ENCODE measurements around the gene MLLT10.

MLLT10 gene

GRCh38 chr10:21503542-21503941 is 30.5 kb upstream of the MLLT10 start:
- no peak overlapping the region for H3K56ac ChIP-seq (ENCODE audit: low read length)
- no peak overlapping the region for H3K23ac ChIP-seq (ENCODE audit: low read length)
- H2AK5ac ChIP-seq (ENCODE audit: low read length), result no peak overlapping the region
- H3K4me3 ChIP-seq (ENCODE audit: low read length), result no peak overlapping the region
- H3K4ac ChIP-seq (ENCODE audit: low read depth, low read length), result no peak overlapping the region
- H3K4me1 ChIP-seq (ENCODE audit: control insufficient read depth, low read depth, low read length), result peaks cover 33% of the 10 kb centered on the region
- no peaks in the 10 kb centered on the region for H3K79me1 ChIP-seq (ENCODE audit: low read length)
- no peaks in the 10 kb centered on the region for H3K79me2 ChIP-seq (ENCODE audit: control insufficient read depth, insufficient read depth, low read length)
- WGBS (ENCODE audit: extremely low coverage, insufficient coverage, low lambda C conversion rate), result no CpG with 5 or more reads among the region's 1 CpG
- no peak overlapping the region for H3K27ac ChIP-seq (ENCODE audit: low read depth, low read length)
- no peak overlapping the region for H3K9ac ChIP-seq (ENCODE audit: low read length)
- no peak overlapping the region for H2BK120ac ChIP-seq (ENCODE audit: low read depth, low read length)
- H3K18ac ChIP-seq (ENCODE audit: low read length), result no peak overlapping the region
- H2BK5ac ChIP-seq (ENCODE audit: low read length), result no peak overlapping the region
- no peak for DNase-seq
- no peak overlapping the region for H4K5ac ChIP-seq (ENCODE audit: low read length)
- no peaks in the 10 kb centered on the region for H3K36me3 ChIP-seq (ENCODE audit: control insufficient read depth, insufficient read depth, low read length)
- H2BK15ac ChIP-seq (replicated peaks; ENCODE audit: low read depth), result no peak overlapping the region
- H3K4me2 ChIP-seq (ENCODE audit: low read length), result no peak overlapping the region
- no peak overlapping the region for H4K8ac ChIP-seq (ENCODE audit: low read depth, low read length)
- peaks cover 3% of the 10 kb centered on the region for H3K27me3 ChIP-seq (ENCODE audit: insufficient read depth, low read length, poor library complexity)

DNA sequence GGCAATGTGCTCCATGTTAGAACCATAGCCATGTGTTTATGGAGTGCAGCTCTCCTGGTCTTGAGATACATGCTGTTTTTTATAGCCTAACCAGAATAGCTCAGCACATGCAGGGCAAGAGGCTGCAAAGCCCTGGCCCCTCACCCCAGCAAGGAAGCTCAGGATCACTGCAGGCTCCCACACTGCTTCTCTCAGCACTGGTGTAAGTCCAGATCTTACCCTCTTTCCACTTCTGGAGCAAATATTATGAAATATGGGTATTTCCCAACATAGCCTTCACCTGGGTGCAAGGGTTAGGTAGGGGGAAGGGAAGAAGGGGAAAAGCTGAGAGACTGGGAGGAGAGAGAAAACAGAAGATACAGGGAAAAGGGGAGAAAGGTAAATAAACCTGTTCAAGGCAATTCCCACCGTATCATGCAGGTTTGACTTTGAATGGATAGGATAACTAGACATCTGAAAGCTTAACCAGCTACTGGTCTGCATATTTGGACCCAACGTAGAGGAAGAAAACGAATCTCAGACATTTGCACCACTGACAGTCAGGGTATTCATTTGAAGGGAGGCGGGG is 28.2 kb upstream of the MLLT10 start:
- Histone ChIP-seq H2AK5ac (ENCODE audit: low read length) (no peak overlapping the region), H3K4me3 (ENCODE audit: low read length) (no peak overlapping the region), H4K8ac (ENCODE audit: low read depth, low read length) (no peak overlapping the region), H2BK120ac (ENCODE audit: low read depth, low read length) (no peak overlapping the region), H3K9ac (ENCODE audit: low read length) (peak overlapping the region; percentile 1), H2BK15ac (replicated peaks; ENCODE audit: low read depth) (peak overlapping the region; percentile 1), H3K27me3 (ENCODE audit: insufficient read depth, low read length, poor library complexity) (no peaks in the 10 kb centered on the region), H3K79me1 (ENCODE audit: low read length) (no peaks in the 10 kb centered on the region), H3K36me3 (ENCODE audit: control insufficient read depth, insufficient read depth, low read length) (no peaks in the 10 kb centered on the region), H4K5ac (ENCODE audit: low read length) (no peak overlapping the region), H3K4me1 (ENCODE audit: control insufficient read depth, low read depth, low read length) (peaks cover 28% of the 10 kb centered on the region), H3K4ac (ENCODE audit: low read depth, low read length) (no peak overlapping the region), H3K27ac (ENCODE audit: low read depth, low read length) (no peak overlapping the region), H3K18ac (ENCODE audit: low read length) (peak overlapping the region; percentile 64), H2BK5ac (ENCODE audit: low read length) (no peak overlapping the region), H3K56ac (ENCODE audit: low read length) (peak overlapping the region; percentile 96), H3K23ac (ENCODE audit: low read length) (no peak overlapping the region), H3K79me2 (ENCODE audit: control insufficient read depth, insufficient read depth, low read length) (no peaks in the 10 kb centered on the region), H3K4me2 (ENCODE audit: low read length) (no peak overlapping the region)
- no CpG with 5 or more reads among the region's 4 CpGs for WGBS (ENCODE audit: extremely low coverage, insufficient coverage, low lambda C conversion rate)
- DNase-seq, result peak; percentile 44

- Histone ChIP-seq H3K27me3 (ENCODE audit: insufficient read depth, low read length, poor library complexity) (no peaks in the 10 kb centered on the region), H3K4ac (ENCODE audit: low read depth, low read length) (no peak overlapping the region), H2BK5ac (ENCODE audit: low read length) (no peak overlapping the region), H3K79me2 (ENCODE audit: control insufficient read depth, insufficient read depth, low read length) (no peaks in the 10 kb centered on the region), H3K56ac (ENCODE audit: low read length) (peak overlapping the region; percentile 96), H3K23ac (ENCODE audit: low read length) (no peak overlapping the region), H3K4me2 (ENCODE audit: low read length) (no peak overlapping the region), H3K18ac (ENCODE audit: low read length) (peak overlapping the region; percentile 64), H3K4me1 (ENCODE audit: control insufficient read depth, low read depth, low read length) (peaks cover 26% of the 10 kb centered on the region), H4K8ac (ENCODE audit: low read depth, low read length) (no peak overlapping the region), H3K4me3 (ENCODE audit: low read length) (no peak overlapping the region), H3K9ac (ENCODE audit: low read length) (peak overlapping the region; percentile 36), H2BK120ac (ENCODE audit: low read depth, low read length) (no peak overlapping the region), H3K36me3 (ENCODE audit: control insufficient read depth, insufficient read depth, low read length) (no peaks in the 10 kb centered on the region), H3K79me1 (ENCODE audit: low read length) (no peaks in the 10 kb centered on the region), H2AK5ac (ENCODE audit: low read length) (no peak overlapping the region), H3K27ac (ENCODE audit: low read depth, low read length) (no peak overlapping the region), H4K5ac (ENCODE audit: low read length) (no peak overlapping the region), H2BK15ac (replicated peaks; ENCODE audit: low read depth) (no peak overlapping the region)
- WGBS (ENCODE audit: extremely low coverage, insufficient coverage, low lambda C conversion rate), result no CpG with 5 or more reads among the region's 3 CpGs
- no peak for DNase-seq
Observed at GRCh38 chr10:21506351-21506750, 27.7 kb upstream of the MLLT10 start.

- no peak overlapping the region for H3K4me3 ChIP-seq (ENCODE audit: low read length)
- H3K27ac ChIP-seq (ENCODE audit: low read depth, low read length), result no peak overlapping the region
- peak overlapping the region; percentile 19 for H3K4me2 ChIP-seq (ENCODE audit: low read length)
- H4K8ac ChIP-seq (ENCODE audit: low read depth, low read length), result no peak overlapping the region
- H3K56ac ChIP-seq (ENCODE audit: low read length), result peak overlapping the region; percentile 96
- peak overlapping the region; percentile 88 for H3K18ac ChIP-seq (ENCODE audit: low read length)
- H2AK5ac ChIP-seq (ENCODE audit: low read length), result peak overlapping the region; percentile 61
- peak overlapping the region; percentile 68 for H2BK5ac ChIP-seq (ENCODE audit: low read length)
- H3K4ac ChIP-seq (ENCODE audit: low read depth, low read length), result peak overlapping the region; percentile 38
- peak overlapping the region; percentile 90 for H3K9ac ChIP-seq (ENCODE audit: low read length)
- DNase-seq, result peak; percentile 43
- no peaks in the 10 kb centered on the region for H3K79me2 ChIP-seq (ENCODE audit: control insufficient read depth, insufficient read depth, low read length)
- H3K23ac ChIP-seq (ENCODE audit: low read length), result peak overlapping the region; percentile 39
- no peak overlapping the region for H2BK120ac ChIP-seq (ENCODE audit: low read depth, low read length)
- H3K36me3 ChIP-seq (ENCODE audit: control insufficient read depth, insufficient read depth, low read length), result no peaks in the 10 kb centered on the region
- no CpG with 5 or more reads among the region's 21 CpGs for WGBS (ENCODE audit: extremely low coverage, insufficient coverage, low lambda C conversion rate)
- peaks cover 23% of the 10 kb centered on the region for H3K4me1 ChIP-seq (ENCODE audit: control insufficient read depth, low read depth, low read length)
- H4K5ac ChIP-seq (ENCODE audit: low read length), result peak overlapping the region; percentile 73
- no peaks in the 10 kb centered on the region for H3K27me3 ChIP-seq (ENCODE audit: insufficient read depth, low read length, poor library complexity)
- H2BK15ac ChIP-seq (replicated peaks; ENCODE audit: low read depth), result peak overlapping the region; percentile 29
- no peaks in the 10 kb centered on the region for H3K79me1 ChIP-seq (ENCODE audit: low read length)
Observed at GRCh38 chr10:21507150-21507549, 26.9 kb upstream of the MLLT10 start.

- Histone ChIP-seq H3K27ac (ENCODE audit: low read depth, low read length) (peak overlapping the region; percentile 98), H2BK5ac (ENCODE audit: low read length) (peak overlapping the region; percentile 95), H2BK15ac (replicated peaks; ENCODE audit: low read depth) (peak overlapping the region; percentile 93), H3K27me3 (ENCODE audit: insufficient read depth, low read length, poor library complexity) (no peaks in the 10 kb centered on the region), H3K4me2 (ENCODE audit: low read length) (peak overlapping the region; percentile 25), H2AK5ac (ENCODE audit: low read length) (no peak overlapping the region), H3K18ac (ENCODE audit: low read length) (peak overlapping the region; percentile 100), H3K36me3 (ENCODE audit: control insufficient read depth, insufficient read depth, low read length) (no peaks in the 10 kb centered on the region), H4K8ac (ENCODE audit: low read depth, low read length) (peak overlapping the region; percentile 97), H2BK120ac (ENCODE audit: low read depth, low read length) (peak overlapping the region; percentile 98), H3K79me2 (ENCODE audit: control insufficient read depth, insufficient read depth, low read length) (peaks cover 2% of the 10 kb centered on the region), H3K79me1 (ENCODE audit: low read length) (no peaks in the 10 kb centered on the region), H3K4me3 (ENCODE audit: low read length) (no peak overlapping the region), H3K4ac (ENCODE audit: low read depth, low read length) (peak overlapping the region; percentile 99), H3K56ac (ENCODE audit: low read length) (peak overlapping the region; percentile 96), H3K9ac (ENCODE audit: low read length) (peak overlapping the region; percentile 90), H3K23ac (ENCODE audit: low read length) (peak overlapping the region; percentile 7), H4K5ac (ENCODE audit: low read length) (peak overlapping the region; percentile 90), H3K4me1 (ENCODE audit: control insufficient read depth, low read depth, low read length) (peaks cover 25% of the 10 kb centered on the region)
- WGBS (ENCODE audit: extremely low coverage, insufficient coverage, low lambda C conversion rate), result no CpG with 5 or more reads among the region's 43 CpGs
- DNase-seq, result peak; percentile 74
Observed at GRCh38 chr10:21508706-21509331, 25.2 kb upstream of the MLLT10 start.
